GM18520 (cell line): ENCODE results near the gene IFNG-AS1.

ENCODE experiments used
- ATAC-seq: cut with Tn5 transposase; IDR thresholded peaks from one replicate; pipeline ENCODE4 v1.9.1; 2021; ENCODE audit not compliant: unreplicated experiment

The IFNG-AS1 gene

DNA sequence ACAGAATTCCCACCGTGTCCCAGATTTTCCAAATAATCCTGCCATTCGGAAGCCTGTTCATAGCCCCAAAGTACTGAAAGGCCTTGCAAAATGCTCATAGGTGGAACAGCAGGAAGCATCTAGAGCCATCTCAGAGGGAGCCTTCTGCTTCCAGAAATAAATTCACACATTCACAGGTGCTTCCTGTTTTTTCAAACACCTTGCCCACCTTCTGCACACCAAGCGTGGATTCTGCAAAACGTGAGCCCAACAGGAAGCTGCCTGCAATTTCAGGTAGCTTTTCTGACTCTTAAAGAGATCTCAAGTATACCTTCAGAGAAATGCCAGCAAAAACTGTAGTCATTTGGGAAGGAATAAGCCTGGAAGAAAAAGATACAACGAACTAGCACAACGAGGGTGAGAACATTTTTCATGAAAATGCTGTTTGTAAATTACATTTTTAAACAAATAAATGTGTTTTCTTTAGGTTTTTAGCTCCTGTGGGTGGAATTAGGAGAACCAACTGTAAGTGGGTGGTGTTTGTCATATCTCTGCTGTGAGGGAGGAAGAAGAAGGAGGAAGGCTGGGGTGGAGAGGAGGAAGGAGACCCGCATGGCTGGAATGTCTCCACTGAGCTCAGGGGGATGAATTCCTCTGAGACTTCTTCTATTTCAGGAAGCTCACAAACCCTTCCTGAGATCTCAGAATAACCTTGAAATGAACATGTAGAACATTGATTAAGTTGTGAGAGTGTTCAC, at the start of gene IFNG-AS1:
IFNG-AS1 (plus strand) TSS at position 264 of the 737 bp plus-strand sequence.
- peak; percentile 24 for ATAC-seq

DNA sequence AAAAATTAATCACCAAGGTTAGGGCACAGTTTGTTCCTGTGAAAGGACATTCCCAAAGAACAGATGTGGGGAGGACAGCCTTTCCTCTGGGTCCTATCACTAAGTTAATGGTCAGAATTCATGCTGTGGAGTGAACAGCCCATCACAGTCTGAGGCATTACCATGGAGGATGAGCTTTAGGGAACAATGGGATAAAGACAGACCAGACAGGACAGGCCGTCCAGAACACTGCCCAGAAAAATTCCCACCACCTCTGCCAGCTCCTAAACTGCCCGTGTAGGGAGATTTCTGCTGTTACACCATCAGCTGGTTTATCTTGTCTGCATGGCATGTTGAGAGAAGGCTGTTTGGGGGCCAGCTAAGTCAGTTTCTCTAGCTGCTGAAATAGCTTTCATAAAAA, 49.6 kb upstream of the IFNG-AS1 start:
- ATAC-seq: no peak

DNA sequence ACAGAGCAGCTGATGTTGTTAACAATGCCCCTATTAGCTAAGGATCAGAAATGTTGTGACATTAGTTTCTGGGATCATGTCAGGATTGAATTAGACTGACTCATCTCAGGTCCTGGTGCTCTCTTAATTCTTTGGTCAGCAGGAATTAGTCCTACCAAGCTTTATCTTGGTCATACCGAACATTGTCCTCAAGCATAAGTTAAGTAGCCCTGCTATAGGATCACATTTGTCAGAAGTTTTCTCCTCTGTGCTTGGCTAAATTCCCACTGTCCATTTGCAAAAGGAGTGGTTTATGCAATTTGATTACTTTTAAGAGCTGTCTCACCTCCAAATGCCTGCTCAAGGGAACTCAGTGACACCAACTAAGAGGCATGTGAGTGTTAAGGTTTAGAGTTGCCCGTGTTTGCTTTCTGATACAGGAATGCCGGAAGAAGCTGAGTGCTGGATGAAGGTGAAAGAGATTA, 48.4 kb upstream of the IFNG-AS1 start:
- ATAC-seq: no peak

- ATAC-seq: no peak
Observed at GRCh38 chr12:67942724-67943123, 46.5 kb upstream of the IFNG-AS1 start.

GRCh38 chr12:67943141-67943892, 45.9 kb upstream of the IFNG-AS1 start:
- ATAC-seq: peak; percentile 58

DNA sequence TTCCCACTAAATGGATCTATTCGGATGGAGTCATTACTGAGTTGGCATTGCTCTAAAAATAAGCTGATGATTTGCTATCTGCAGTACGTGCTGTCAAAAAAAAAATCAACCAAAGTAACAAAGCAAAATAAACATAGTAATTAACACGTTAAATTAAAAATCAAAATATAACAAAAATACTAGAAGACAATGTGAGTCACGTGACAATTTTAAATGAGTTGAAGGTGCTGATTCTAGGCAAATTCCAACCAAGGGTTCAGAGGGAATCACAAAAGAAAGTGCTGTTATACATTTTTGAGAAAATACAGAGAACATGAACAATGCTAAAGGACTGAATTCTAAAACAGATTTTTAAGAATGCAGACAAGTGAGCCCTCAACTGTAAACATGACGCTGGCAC, 45.2 kb upstream of the IFNG-AS1 start:
- ATAC-seq: no peak

DNA sequence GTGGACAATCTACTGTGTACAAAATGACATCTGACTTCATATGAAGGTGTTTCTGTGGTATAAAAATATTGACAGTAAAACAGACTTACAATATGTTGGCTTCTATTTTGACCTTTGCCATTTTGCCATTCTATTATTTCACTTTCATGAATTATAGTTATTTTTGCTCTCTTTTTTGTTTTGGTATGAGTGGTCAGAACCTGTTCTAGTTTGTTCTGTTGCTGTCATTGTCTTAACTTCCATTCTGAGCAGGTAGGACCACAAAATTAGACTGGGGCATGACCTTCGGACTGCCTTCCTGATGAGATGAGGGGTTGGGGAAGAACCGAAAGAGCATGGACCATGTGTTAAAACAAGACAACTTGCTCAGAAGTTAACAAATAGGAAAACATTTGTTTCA, 36.5 kb upstream of the IFNG-AS1 start:
- peak; percentile 89 for ATAC-seq

- no peak for ATAC-seq
Observed at GRCh38 chr12:67957383-67957782, 31.9 kb upstream of the IFNG-AS1 start.

DNA sequence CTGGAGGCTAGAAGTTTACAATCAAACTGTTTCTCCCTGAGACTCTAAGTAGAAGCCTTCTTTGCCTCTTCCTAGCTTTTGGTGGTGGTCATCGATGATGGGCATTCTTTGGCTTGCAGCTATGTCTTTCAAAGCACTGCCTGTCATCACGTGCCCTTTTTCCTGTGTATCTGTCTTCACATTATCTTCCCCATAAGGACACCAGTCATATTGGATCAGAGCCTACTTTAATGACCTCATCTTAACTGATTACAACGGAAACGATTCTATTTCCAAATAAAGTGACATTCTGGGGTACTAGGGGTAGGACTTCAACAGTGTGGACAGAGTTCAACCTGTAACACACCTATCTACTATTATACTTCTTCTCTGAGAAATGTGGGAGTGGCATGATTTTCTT, 31.1 kb upstream of the IFNG-AS1 start:
- ATAC-seq: no peak

GRCh38 chr12:67964456-67964855, 24.8 kb upstream of the IFNG-AS1 start:
- ATAC-seq: no peak

DNA sequence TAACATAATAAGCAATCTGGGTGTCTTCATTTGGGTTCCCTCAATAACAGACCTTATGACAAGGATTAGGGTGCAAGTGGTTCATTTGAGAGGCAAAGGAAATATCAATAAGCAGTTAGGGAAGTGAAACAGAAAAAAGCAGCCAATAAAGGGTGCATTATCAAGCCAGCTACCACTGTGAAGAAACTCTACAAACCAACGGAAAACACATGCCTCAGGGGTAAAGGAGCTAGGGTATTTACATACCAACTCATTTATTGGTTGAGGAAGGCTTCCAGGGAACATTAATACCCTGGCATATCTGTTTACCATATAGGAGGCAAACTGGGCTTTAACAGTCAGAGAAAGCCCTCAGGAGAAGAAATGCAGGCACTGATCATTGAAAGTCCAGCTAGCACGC, 22.7 kb upstream of the IFNG-AS1 start:
- peak; percentile 56 for ATAC-seq

DNA sequence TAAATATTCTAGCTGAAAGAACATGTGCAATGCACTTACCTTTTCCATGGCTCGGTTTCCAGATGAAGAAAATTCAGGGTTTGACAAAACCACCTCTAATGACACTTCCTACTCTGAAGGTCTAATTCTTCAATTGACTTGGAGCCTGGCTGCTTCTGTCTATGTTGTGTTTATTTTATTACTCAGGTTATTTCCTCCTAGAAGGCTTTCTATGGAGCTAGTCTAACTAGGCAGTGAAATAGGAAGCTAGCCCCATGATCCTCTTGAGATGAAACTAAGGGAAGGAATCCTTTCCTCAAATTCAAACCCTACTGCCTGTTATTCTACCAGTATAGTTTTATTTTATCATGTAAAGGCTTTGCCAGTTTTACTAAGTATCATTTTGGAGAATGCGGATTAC, 20.9 kb upstream of the IFNG-AS1 start:
- no peak for ATAC-seq

DNA sequence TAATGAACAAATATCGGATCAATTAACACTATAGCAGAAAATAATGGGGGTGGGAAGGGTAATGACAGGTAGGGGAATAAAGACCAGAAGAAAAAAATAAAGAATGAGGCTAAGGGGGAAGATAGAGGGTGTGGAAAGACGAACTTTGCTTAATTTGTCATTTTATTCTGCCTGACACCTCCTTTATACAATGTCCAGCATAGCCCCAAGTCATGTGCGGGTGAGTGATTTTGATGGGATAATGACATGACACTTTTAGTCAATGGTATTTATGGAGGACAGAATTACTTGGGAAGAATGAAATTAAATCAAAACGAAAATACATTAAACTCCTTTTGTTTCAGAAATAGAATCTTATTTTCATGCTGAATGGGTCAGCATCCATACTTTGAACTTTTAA, 20.5 kb upstream of the IFNG-AS1 start:
- ATAC-seq: no peak

DNA sequence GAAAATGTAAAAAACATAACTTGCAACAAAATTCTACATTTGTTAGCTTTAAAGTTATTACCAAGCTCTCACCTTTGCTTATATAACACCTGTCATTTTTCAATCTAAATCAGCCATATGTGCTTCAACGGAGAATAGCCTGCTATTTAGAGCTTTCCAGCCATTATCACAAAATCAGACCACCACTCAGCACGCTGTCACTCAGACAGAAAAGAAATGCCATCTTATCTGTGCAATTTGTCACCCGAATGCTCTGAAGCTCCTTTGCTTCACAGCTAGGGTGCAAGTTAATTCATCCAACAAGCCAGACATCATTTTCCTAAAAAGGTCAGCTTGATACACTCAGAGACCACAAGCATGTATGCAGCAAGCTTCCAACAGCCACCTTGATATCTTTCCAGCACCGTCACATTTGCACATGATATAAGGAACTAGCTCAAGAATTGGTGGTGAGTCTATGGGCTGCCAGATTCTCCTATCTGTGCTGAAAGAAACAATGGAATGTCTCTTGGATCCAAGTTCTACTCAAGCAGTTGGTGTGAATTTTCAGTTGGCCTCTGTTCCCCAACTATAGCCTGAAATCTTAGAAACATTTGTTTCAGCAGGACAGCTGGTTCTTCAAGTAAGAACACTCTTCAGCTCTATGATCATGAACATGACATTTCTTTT, 20.0 kb upstream of the IFNG-AS1 start:
- no peak for ATAC-seq

DNA sequence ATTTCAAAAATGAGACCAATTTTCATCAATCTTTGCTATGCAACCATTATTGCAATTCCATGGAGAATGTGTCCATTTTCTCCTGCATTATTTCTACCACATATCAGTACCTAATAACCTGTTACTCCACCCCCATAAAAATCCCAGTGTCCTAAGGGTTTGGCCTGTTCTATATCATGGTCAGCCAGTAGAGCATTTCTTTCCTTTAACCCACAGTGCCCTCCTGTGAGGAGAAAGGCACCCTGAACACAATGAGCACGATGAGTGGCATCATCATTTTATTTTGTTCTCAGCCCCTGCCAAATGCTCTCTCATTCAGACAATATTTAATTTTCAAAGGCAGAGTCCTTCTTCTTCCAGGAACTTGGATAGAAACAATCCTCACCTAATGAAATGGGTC, 11.6 kb upstream of the IFNG-AS1 start:
- no peak for ATAC-seq

- no peak for ATAC-seq
Observed at GRCh38 chr12:67980391-67980790, 8.9 kb upstream of the IFNG-AS1 start.

GRCh38 chr12:67981287-67982162, 7.7 kb upstream of the IFNG-AS1 start:
- no peak for ATAC-seq

GRCh38 chr12:67982164-67982563, 7.1 kb upstream of the IFNG-AS1 start:
- ATAC-seq: no peak

DNA sequence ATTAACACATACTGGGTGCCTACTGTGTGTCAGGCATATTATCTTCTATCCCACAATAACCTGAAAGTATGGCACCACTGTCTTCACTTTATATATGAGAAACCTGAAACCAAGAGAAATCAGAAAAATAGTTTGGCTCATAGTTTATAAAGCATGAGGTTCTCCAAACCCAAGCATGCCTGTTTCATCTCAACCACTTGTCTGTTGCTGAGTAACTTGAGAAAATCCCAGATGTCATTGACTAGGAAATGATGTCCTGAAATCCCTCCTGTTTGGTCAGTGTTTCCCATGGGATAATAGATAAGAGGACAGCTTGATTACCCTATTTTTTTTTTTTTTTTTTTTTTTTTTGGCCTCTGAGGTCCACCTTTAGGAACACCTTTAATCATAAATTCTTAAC, 2.6 kb upstream of the IFNG-AS1 start:
- ATAC-seq: no peak

GRCh38 chr12:67988601-67989021, 636 bp upstream of the IFNG-AS1 start:
- ATAC-seq: peak; percentile 72

DNA sequence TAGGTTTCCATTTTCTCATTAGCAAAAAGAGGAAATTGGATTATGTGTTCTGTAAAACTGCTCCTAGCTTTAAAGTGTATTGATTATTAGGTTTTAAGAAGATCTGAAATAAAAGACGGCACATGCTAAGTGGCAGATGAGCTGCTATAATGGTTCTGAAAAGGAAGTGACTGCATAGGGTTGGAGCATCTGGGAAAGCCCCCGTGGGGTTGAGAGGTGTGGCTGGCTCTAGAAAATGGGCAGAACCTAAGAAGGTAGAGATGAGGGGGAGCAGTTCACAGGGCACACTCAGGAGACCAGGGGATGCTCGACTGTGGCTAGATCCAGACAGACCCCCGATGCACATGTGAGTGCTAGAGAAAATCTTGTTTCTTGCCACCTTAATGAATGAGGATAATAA, 1.9 kb downstream of the IFNG-AS1 start:
- ATAC-seq: peak; percentile 50
